Measurements from ENCODE around the gene PRDM16.

GRCh38 chr1:3148171-3148570 is 79.2 kb downstream of the PRDM16 start:
- TF ChIP-seq TAF1 (conservative IDR thresholded peaks at IDR 0.05) (no peak), CTCF (IDR thresholded peaks at IDR 0.05; ENCODE audit: low read depth, low read length, missing input control) (no peak), JUND (IDR thresholded peaks at IDR 0.05) (no peak), ATF3 (IDR thresholded peaks at IDR 0.05) (no peak), FOXA1 (IDR thresholded peaks at IDR 0.05) (no peak), REST (IDR thresholded peaks at IDR 0.05) (no peak), YY1 (IDR thresholded peaks at IDR 0.05) (no peak), NR2F2 (IDR thresholded peaks at IDR 0.05) (no peak), MAX (IDR thresholded peaks at IDR 0.05) (no peak), SP1 (IDR thresholded peaks at IDR 0.05) (no peak), GABPA (IDR thresholded peaks at IDR 0.05 in 1 of 2, conservative IDR thresholded peaks at IDR 0.05 in 1 of 2) (no peak)
